Mammary epithelial cell (primary cell): ENCODE results near the gene PMVK.

Source experiments
- EZH2 ChIP-seq: IDR thresholded peaks from 2 replicates; pipeline ENCODE4 v1.6.1; 2012; ENCODE audit warnings: low read length, inconsistent platforms, borderline replicate concordance
- TF ChIP-seq, protein P1 (sequence below), 2 donors: IDR thresholded peaks in 1 of 2; conservative IDR thresholded peaks in 1 of 2; 2 replicates each; pipeline ENCODE4 v1.5.1; 2011 to 2012; ENCODE audit warnings: inconsistent platforms in 2 of 2, low read length in 2 of 2, mild to moderate bottlenecking in 2 of 2, control low read depth in 1 of 2, low read depth in 1 of 2; ENCODE audit not compliant: insufficient read depth in 1 of 2; ENCODE audit errors: extremely low read depth in 1 of 2

DNA sequence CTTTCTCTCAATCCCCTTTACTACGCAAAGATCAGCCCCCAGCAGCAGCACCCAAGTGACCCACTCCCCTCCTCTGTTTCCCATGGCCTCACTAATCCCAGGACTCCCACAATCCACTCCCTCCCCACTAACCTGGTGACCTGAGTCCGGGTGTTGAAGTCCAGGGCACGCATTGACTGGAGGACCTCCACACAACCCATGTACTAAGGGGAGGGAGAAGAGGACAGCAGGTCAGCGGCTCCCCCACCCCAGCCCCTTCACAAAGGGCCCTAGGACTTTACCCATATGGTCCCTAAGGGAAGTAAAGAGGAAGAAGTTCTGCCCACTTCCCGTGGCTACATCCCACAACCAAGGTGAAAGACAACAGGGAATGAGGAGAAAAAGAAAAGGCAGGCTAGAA, 32.7 kb upstream of the PMVK start:
- TF ChIP-seq, protein P1, sequence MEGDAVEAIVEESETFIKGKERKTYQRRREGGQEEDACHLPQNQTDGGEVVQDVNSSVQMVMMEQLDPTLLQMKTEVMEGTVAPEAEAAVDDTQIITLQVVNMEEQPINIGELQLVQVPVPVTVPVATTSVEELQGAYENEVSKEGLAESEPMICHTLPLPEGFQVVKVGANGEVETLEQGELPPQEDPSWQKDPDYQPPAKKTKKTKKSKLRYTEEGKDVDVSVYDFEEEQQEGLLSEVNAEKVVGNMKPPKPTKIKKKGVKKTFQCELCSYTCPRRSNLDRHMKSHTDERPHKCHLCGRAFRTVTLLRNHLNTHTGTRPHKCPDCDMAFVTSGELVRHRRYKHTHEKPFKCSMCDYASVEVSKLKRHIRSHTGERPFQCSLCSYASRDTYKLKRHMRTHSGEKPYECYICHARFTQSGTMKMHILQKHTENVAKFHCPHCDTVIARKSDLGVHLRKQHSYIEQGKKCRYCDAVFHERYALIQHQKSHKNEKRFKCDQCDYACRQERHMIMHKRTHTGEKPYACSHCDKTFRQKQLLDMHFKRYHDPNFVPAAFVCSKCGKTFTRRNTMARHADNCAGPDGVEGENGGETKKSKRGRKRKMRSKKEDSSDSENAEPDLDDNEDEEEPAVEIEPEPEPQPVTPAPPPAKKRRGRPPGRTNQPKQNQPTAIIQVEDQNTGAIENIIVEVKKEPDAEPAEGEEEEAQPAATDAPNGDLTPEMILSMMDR (conservative IDR thresholded peaks at IDR 0.05 in 1 of 2, IDR thresholded peaks at IDR 0.05 in 1 of 2; ENCODE audit: extremely low read depth in 1 of 2, insufficient read depth in 1 of 2, low read depth in 1 of 2, low read length in 2 of 2) = no peak
- TF ChIP-seq EZH2 = no peak
